Thyroid gland (tissue), 4 donors: ENCODE results near the gene COMP. TPM values are rescaled to one million over a fixed set of nuclear protein-coding genes. Genes with fewer than 3 reads are reported as not detected.
A peak's percentile ranks its signal among the peaks of the same experiment; 100 is the strongest.

Source experiments
- DNase-seq, 2 donors: peaks; one replicate each; pipeline ENCODE4 v3.0.0-alpha.2; 2019
- H3K27ac ChIP-seq, 3 donors: fragments of 200-600 bp; sonication (generic); 1 replicate in 2 of 3; 2 replicates in 1 of 3; pipeline ENCODE4 v1.5.1; 2016 to 2019; ENCODE audit warnings: mild to moderate bottlenecking in 1 of 3, moderate library complexity in 1 of 3
- H3K27me3 ChIP-seq: fragments of 200-600 bp; sonication (generic); one replicate; pipeline ENCODE4 v1.5.1; 2019
- H3K36me3 ChIP-seq, 2 donors: fragments of 200-600 bp; sonication (generic); one replicate each; pipeline ENCODE4 v1.5.1; 2016 to 2019
- H3K4me1 ChIP-seq, 2 donors: fragments of 200-600 bp; sonication (generic); one replicate each; pipeline ENCODE4 v1.5.1; 2017 to 2019
- H3K4me3 ChIP-seq, 3 donors: fragments of 200-600 bp; sonication (generic); replicated peaks in 1 of 3; 1 replicate in 2 of 3; 2 replicates in 1 of 3; pipeline ENCODE4 v1.5.1; 2016; ENCODE audit warnings: mild to moderate bottlenecking in 1 of 3
- H3K9me3 ChIP-seq: fragments of 200-600 bp; sonication (generic); one replicate; pipeline ENCODE4 v1.5.1; 2017
- CTCF ChIP-seq, 6 experiments: fragments of 200-600 bp in 3 of 6; fragments of 450-650 bp in 3 of 6; sonication (generic) in 3 of 6; IDR thresholded peaks; one replicate each; pipeline ENCODE4 v1.5.1; 2016 to 2019; ENCODE audit warnings: antibody characterized with exemption in 6 of 6, mild to moderate bottlenecking in 2 of 6, inconsistent platforms in 1 of 6, moderate library complexity in 1 of 6
- POLR2A ChIP-seq, 2 donors: fragments of 450-650 bp; IDR thresholded peaks; one replicate each; pipeline ENCODE4 v1.6.1; 2017; ENCODE audit warnings: antibody characterized with exemption in 2 of 2, mild to moderate bottlenecking in 2 of 2, moderate library complexity in 1 of 2
- WGBS, 2 donors: methylation state at CpG; one replicate each; pipeline ENCODE4 v1.1.5; 2017; 5-methylcytosine and 5-hydroxymethylcytosine counted together
- intact Hi-C: fragments of 100-400 bp; cut with DNase I; formaldehyde crosslinking; loops from one replicate; pipeline ENCODE4 v1.15.1; 2023
- total RNA-seq, 4 donors: library from RNA; depleted of rRNA; stranded (reverse); fragments of >200 nt; gene quantifications; one replicate each; pipeline ENCODE4 v1.2.3, GENCODE V29; 2016

Gene COMP
- total RNA-seq, 4 donors from 2014 or later: 0.33 to 33.3 (median 1.9) TPM

DNA sequence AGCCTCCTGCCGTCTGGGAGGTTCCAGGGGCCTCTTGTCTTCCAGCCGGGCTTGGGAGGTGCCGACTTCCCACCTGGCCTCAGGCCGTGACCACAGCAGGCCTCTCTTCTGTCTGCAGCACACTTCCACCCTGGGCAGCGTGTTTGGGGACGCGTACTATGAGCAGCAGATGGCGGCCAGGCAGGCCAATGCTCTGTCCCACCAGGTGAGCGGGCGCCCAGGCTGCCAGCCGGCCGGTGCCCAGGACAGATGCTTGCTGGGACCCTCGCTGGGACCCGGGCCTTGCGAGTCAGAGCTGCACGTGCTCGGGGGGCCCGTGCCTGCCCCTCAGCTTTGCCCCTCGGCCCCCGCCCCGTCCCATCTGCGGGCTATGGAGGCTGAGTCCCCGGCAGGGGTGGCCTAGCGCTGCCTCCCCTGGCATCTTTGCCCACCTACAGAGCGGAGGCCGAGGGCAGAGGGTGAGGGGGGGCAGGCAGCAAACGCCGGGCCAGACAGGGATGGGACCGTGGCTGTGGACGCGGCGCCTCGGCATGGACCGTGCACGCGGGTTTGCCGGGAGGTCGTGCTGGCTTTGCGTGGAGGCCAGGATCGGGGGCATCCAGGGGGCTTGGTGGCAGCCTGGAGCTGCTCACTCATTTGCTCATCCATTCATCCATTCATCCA is 16.2 kb downstream of the COMP start:
- 96 to 100% methylated on average over 1 to 15 of the region's 40 CpGs for WGBS, 2 donors
- Histone ChIP-seq H3K4me3 (no peak overlapping the region), H3K9me3 (no peaks in the 10 kb centered on the region), H3K36me3 (no peaks in the 10 kb centered on the region), H3K27ac (no peak overlapping the region), H3K4me1 (no peaks in the 10 kb centered on the region), H3K27me3 (no peaks in the 10 kb centered on the region)
- TF ChIP-seq CTCF (IDR thresholded peaks at IDR 0.05) (no peak), POLR2A (IDR thresholded peaks at IDR 0.05) (no peak)
- DNase-seq: no peak
- intact Hi-C loops: no loop called here

- no peak for DNase-seq
- 91 to 96% methylated on average over 10 to 11 of the region's 11 CpGs for WGBS, 2 donors
- H3K36me3 ChIP-seq: no peaks in the 10 kb centered on the region
- no peak for TF ChIP-seq POLR2A (IDR thresholded peaks at IDR 0.05)
- no peak for TF ChIP-seq CTCF (IDR thresholded peaks at IDR 0.05)
- no peak overlapping the region for H3K4me3 ChIP-seq
- no peaks in the 10 kb centered on the region for H3K27me3 ChIP-seq
- no peaks in the 10 kb centered on the region for H3K9me3 ChIP-seq
- H3K27ac ChIP-seq: no peak overlapping the region
- intact Hi-C loops: no loop called here
- no peaks in the 10 kb centered on the region for H3K4me1 ChIP-seq
Measured at GRCh38 chr19:18774107-18774506, 17.0 kb downstream of the COMP start.

- Histone ChIP-seq H3K27ac (no peak overlapping the region), H3K27me3 (no peaks in the 10 kb centered on the region), H3K4me1 (no peaks in the 10 kb centered on the region), H3K36me3 (no peaks in the 10 kb centered on the region), H3K4me3 (no peak overlapping the region), H3K9me3 (no peaks in the 10 kb centered on the region)
- WGBS, 2 donors: 91% methylated on average over 9 of the region's 9 CpGs
- no peak for DNase-seq
- intact Hi-C loops: no loop called here
- TF ChIP-seq POLR2A (IDR thresholded peaks at IDR 0.05) (no peak), CTCF (IDR thresholded peaks at IDR 0.05) (no peak)
Measured at GRCh38 chr19:18773682-18774081, 17.4 kb downstream of the COMP start.

GRCh38 chr19:18772620-18773587 is 18.2 kb downstream of the COMP start:
- H3K27ac ChIP-seq: no peak overlapping the region
- no peak overlapping the region for H3K4me3 ChIP-seq
- H3K4me1 ChIP-seq: no peaks in the 10 kb centered on the region
- 76 to 84% methylated on average over 19 to 27 of the region's 27 CpGs for WGBS, 2 donors
- TF ChIP-seq CTCF (IDR thresholded peaks at IDR 0.05): peak in 3 of 6 experiments; percentile 29 to 37 (median 35)
- no peak for TF ChIP-seq POLR2A (IDR thresholded peaks at IDR 0.05)
- H3K36me3 ChIP-seq: no peaks in the 10 kb centered on the region
- H3K27me3 ChIP-seq: no peaks in the 10 kb centered on the region
- no peaks in the 10 kb centered on the region for H3K9me3 ChIP-seq
- DNase-seq: peak; percentile 67 to 84
- intact Hi-C loops: no loop called here
